ENCODE results near the gene HAND2.
A peak's percentile ranks its signal among the peaks of the same experiment; 100 is the strongest.

The HAND2 gene

GRCh38 chr4:173545440-173545839 is 15.4 kb upstream of the HAND2 start:
- DNase-seq (ENCODE audit: low spot score): no peak
- no peak for TF ChIP-seq CTCF (IDR thresholded peaks at IDR 0.05; ENCODE audit: extremely low read depth, missing control alignments)

GRCh38 chr4:173543266-173543665 is 13.2 kb upstream of the HAND2 start:
- TF ChIP-seq CTCF (IDR thresholded peaks at IDR 0.05; ENCODE audit: extremely low read depth, missing control alignments): no peak
- DNase-seq (ENCODE audit: low spot score): no peak

GRCh38 chr4:173539986-173540385 is 10.0 kb upstream of the HAND2 start:
- no peak for DNase-seq (ENCODE audit: low spot score)

GRCh38 chr4:173538909-173539445 is 8.9 kb upstream of the HAND2 start:
- no peak for TF ChIP-seq CTCF (IDR thresholded peaks at IDR 0.05; ENCODE audit: extremely low read depth, missing control alignments)
- no peak for DNase-seq (ENCODE audit: low spot score)

More at GRCh38 chr4:173539986-173540385, 10.0 kb upstream of the HAND2 start:
- TF ChIP-seq CTCF (IDR thresholded peaks at IDR 0.05; ENCODE audit: extremely low read depth, missing control alignments): no peak

GRCh38 chr4:173538148-173538908 is 8.3 kb upstream of the HAND2 start:
- peak; percentile 28 for DNase-seq (ENCODE audit: low spot score)
- TF ChIP-seq CTCF (IDR thresholded peaks at IDR 0.05; ENCODE audit: extremely low read depth, missing control alignments): no peak

- no peak for DNase-seq (ENCODE audit: low spot score)
- TF ChIP-seq CTCF (IDR thresholded peaks at IDR 0.05; ENCODE audit: extremely low read depth, missing control alignments): no peak
Observed at GRCh38 chr4:173537613-173538147, 7.7 kb upstream of the HAND2 start.

GRCh38 chr4:173536808-173537429 is 6.9 kb upstream of the HAND2 start:
- TF ChIP-seq CTCF (IDR thresholded peaks at IDR 0.05; ENCODE audit: extremely low read depth, missing control alignments): no peak
- no peak for DNase-seq (ENCODE audit: low spot score)
